H1 (cell line): ENCODE measurements around the gene TNXB.

ENCODE experiments used
- CHD2 ChIP-seq: IDR thresholded peaks from 2 replicates; pipeline ENCODE4 v1.6.1; 2012; ENCODE audit warnings: low read length, improper control_type of control experiment
- EGR1 ChIP-seq: IDR thresholded peaks from 2 replicates; pipeline ENCODE4 v1.6.1; 2011; ENCODE audit warnings: low read depth, low read length, borderline replicate concordance
- EP300 ChIP-seq, 2 experiments: IDR thresholded peaks; 1 replicate in 1 of 2; 2 replicates in 1 of 2; pipeline ENCODE4 v1.6.1; 2011 to 2012; ENCODE audit warnings: low read depth in 2 of 2, low read length in 2 of 2, mild to moderate bottlenecking in 2 of 2, borderline replicate concordance in 1 of 2, inconsistent platforms in 1 of 2, moderate library complexity in 1 of 2
- EZH2 ChIP-seq: fragments of 200-600 bp; sonication (generic); IDR thresholded peaks from 2 replicates; pipeline ENCODE4 v1.7.1; 2012; ENCODE audit warnings: low read depth, mild to moderate bottlenecking, moderate library complexity, low read length, inconsistent platforms; ENCODE audit not compliant: severe bottlenecking
- JUN ChIP-seq: IDR thresholded peaks from 2 replicates; pipeline ENCODE4 v1.6.1; 2011; ENCODE audit warnings: low read depth, mild to moderate bottlenecking, improper control_type of control experiment, low read length
- POLR2A ChIP-seq, 2 experiments: IDR thresholded peaks; 1 replicate in 1 of 2; 2 replicates in 1 of 2; pipeline ENCODE4 v1.6.1; 2011; ENCODE audit warnings: low read depth in 2 of 2, low read length in 2 of 2, mild to moderate bottlenecking in 2 of 2; ENCODE audit errors: control extremely low read depth in 1 of 2
- POLR2AphosphoS5 ChIP-seq: IDR thresholded peaks from 2 replicates; pipeline ENCODE4 v1.6.1; 2011; ENCODE audit warnings: low read depth, low read length
- RAD21 ChIP-seq, 2 experiments: IDR thresholded peaks in 1 of 2; conservative IDR thresholded peaks in 1 of 2; 2 replicates each; pipeline ENCODE4 v1.6.1; 2011; ENCODE audit warnings: low read depth in 2 of 2, low read length in 2 of 2, improper control_type of control experiment in 1 of 2, inconsistent platforms in 1 of 2, mild to moderate bottlenecking in 1 of 2, moderate library complexity in 1 of 2
- SRF ChIP-seq: IDR thresholded peaks from 2 replicates; pipeline ENCODE4 v1.6.1; 2011; ENCODE audit warnings: mild to moderate bottlenecking, low read depth, low read length, moderate library complexity
- SUZ12 ChIP-seq: fragments of 200-600 bp; sonication (generic); IDR thresholded peaks from 2 replicates; pipeline ENCODE4 v1.6.1; 2012; ENCODE audit warnings: mild to moderate bottlenecking, inconsistent platforms, low read length, moderate library complexity, mixed read lengths
- USF2 ChIP-seq: IDR thresholded peaks from 2 replicates; pipeline ENCODE4 v1.6.1; 2011; ENCODE audit warnings: low read length, improper control_type of control experiment
- ZNF274 ChIP-seq: IDR thresholded peaks from 2 replicates; pipeline ENCODE4 v1.7.0; 2012; ENCODE audit warnings: low read length, borderline replicate concordance; ENCODE audit errors: extremely low read depth
- TF ChIP-seq, protein P1 (sequence below), 3 experiments: IDR thresholded peaks; 1 replicate in 2 of 3; 2 replicates in 1 of 3; pipeline versions ENCODE4 v1.5.1 to v1.6.1; 2011; ENCODE audit warnings: low read length in 3 of 3, mild to moderate bottlenecking in 3 of 3, inconsistent platforms in 2 of 3, low read depth in 1 of 3, moderate library complexity in 1 of 3; ENCODE audit not compliant: insufficient read depth in 1 of 3; ENCODE audit errors: control extremely low read depth in 1 of 3

DNA sequence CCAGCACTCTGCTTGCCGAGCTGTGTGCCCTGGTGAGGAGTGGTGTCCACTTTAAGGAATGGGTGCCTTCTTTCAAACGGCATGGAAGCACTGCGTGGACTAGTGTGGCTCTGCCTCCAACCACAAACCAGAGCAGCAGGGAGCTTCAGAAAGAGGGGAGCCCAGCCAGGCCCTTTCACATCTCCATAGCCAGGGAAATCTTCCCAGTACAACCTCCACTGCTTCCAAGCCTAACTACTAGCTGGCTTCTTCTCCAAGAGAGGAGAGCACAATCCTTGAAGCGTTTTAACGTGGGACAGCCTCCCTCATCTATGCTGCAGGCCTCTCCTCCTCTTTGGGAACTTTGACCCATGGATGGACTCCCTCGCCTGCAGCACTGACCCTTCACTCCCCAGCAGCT is 26.7 kb downstream of the TNXB start:
- TF ChIP-seq EGR1 (no peak), POLR2AphosphoS5 (no peak), EZH2 (no peak), EP300 (IDR thresholded peaks at IDR 0.05; ENCODE audit: borderline replicate concordance in 1 of 2, low read depth in 2 of 2, low read length in 2 of 2) (no peak), USF2 (no peak), JUN (no peak), SRF (no peak), POLR2A (IDR thresholded peaks at IDR 0.05; ENCODE audit: control extremely low read depth in 1 of 2, low read depth in 2 of 2, low read length in 2 of 2) (no peak), ZNF274 (no peak), RAD21 (IDR thresholded peaks at IDR 0.05 in 1 of 2, conservative IDR thresholded peaks at IDR 0.05 in 1 of 2; ENCODE audit: low read depth in 2 of 2, low read length in 2 of 2) (no peak), SUZ12 (no peak), CHD2 (no peak)
- TF ChIP-seq, protein P1, sequence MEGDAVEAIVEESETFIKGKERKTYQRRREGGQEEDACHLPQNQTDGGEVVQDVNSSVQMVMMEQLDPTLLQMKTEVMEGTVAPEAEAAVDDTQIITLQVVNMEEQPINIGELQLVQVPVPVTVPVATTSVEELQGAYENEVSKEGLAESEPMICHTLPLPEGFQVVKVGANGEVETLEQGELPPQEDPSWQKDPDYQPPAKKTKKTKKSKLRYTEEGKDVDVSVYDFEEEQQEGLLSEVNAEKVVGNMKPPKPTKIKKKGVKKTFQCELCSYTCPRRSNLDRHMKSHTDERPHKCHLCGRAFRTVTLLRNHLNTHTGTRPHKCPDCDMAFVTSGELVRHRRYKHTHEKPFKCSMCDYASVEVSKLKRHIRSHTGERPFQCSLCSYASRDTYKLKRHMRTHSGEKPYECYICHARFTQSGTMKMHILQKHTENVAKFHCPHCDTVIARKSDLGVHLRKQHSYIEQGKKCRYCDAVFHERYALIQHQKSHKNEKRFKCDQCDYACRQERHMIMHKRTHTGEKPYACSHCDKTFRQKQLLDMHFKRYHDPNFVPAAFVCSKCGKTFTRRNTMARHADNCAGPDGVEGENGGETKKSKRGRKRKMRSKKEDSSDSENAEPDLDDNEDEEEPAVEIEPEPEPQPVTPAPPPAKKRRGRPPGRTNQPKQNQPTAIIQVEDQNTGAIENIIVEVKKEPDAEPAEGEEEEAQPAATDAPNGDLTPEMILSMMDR (IDR thresholded peaks at IDR 0.05; ENCODE audit: control extremely low read depth in 1 of 3, insufficient read depth in 1 of 3, low read depth in 1 of 3, low read length in 3 of 3) = no peak
